Fibroblast of lung (primary cell): ENCODE measurements around the gene TDRD9. TPM values are rescaled to one million over a fixed set of nuclear protein-coding genes. Genes with fewer than 3 reads are reported as not detected.

Experiments
- DNase-seq, 2 donors: peaks; one replicate each; pipeline versions ENCODE4 v3.0.0 to v3.0.0-alpha.2; 2010; ENCODE audit warnings: low read depth in 2 of 2
- H2AFZ ChIP-seq: 2 replicates; pipeline ENCODE4 v1.5.1; 2012; ENCODE audit warnings: low read length, control low read depth, inconsistent platforms
- H3K27ac ChIP-seq: 2 replicates; pipeline ENCODE4 v1.5.1; 2011; ENCODE audit warnings: low read length, control low read depth; ENCODE audit not compliant: insufficient read depth
- H3K27me3 ChIP-seq: 2 replicates; pipeline ENCODE4 v1.5.1; 2011; ENCODE audit warnings: mild to moderate bottlenecking, low read length; ENCODE audit not compliant: control insufficient read depth, insufficient read depth
- H3K36me3 ChIP-seq: 2 replicates; pipeline ENCODE4 v1.5.1; 2011; ENCODE audit warnings: low read length; ENCODE audit not compliant: control insufficient read depth, insufficient read depth
- H3K4me1 ChIP-seq: 2 replicates; pipeline ENCODE4 v1.5.1; 2011; ENCODE audit warnings: low read length; ENCODE audit not compliant: control insufficient read depth, insufficient read depth; ENCODE audit errors: extremely low read depth
- H3K4me2 ChIP-seq: 2 replicates; pipeline ENCODE4 v1.5.1; 2011; ENCODE audit warnings: low read length, control low read depth; ENCODE audit not compliant: insufficient read depth; ENCODE audit errors: extremely low read depth
- H3K4me3 ChIP-seq, 4 experiments: fragments of 200-600 bp in 1 of 4; sonication (generic) in 1 of 4; replicated peaks in 1 of 4; 2 replicates each; pipeline ENCODE4 v1.5.1; 2011 to 2016; ENCODE audit warnings: low read length in 4 of 4, low read depth in 3 of 4, mild to moderate bottlenecking in 3 of 4, control low read depth in 2 of 4, inconsistent platforms in 1 of 4, mixed read lengths in 1 of 4; ENCODE audit not compliant: insufficient read depth in 1 of 4; ENCODE audit errors: control extremely low read depth in 1 of 4
- H3K79me2 ChIP-seq: 2 replicates; pipeline ENCODE4 v1.5.1; 2012; ENCODE audit warnings: mild to moderate bottlenecking, low read length, inconsistent platforms; ENCODE audit not compliant: control insufficient read depth, insufficient read depth
- H3K9ac ChIP-seq: 2 replicates; pipeline ENCODE4 v1.5.1; 2011; ENCODE audit warnings: mild to moderate bottlenecking, low read length, control low read depth; ENCODE audit not compliant: insufficient read depth
- H3K9me3 ChIP-seq: 2 replicates; pipeline ENCODE4 v1.5.1; 2012; ENCODE audit warnings: low read depth, low read length; ENCODE audit not compliant: control insufficient read depth, insufficient read depth
- H4K20me1 ChIP-seq: 2 replicates; pipeline ENCODE4 v1.5.1; 2011; ENCODE audit warnings: low read length; ENCODE audit not compliant: control insufficient read depth, insufficient read depth; ENCODE audit errors: extremely low read depth
- EZH2 ChIP-seq: IDR thresholded peaks from 2 replicates; pipeline ENCODE4 v1.5.1; 2012; ENCODE audit warnings: low read length, control low read depth, mild to moderate bottlenecking; ENCODE audit errors: missing control alignments
- polyA plus RNA-seq, 2 donors: library from polyadenylated mRNA; depleted of rRNA in 1 of 2; stranded (reverse) in 1 of 2; unstranded in 1 of 2; fragments of >200 nt; gene quantifications; 2 replicates each; pipeline ENCODE4 v1.2.1, GENCODE V29; 2011 to 2012; ENCODE audit warnings: missing spikeins in 1 of 2
- total RNA-seq: library from RNA; depleted of rRNA; stranded (reverse); fragments of >200 nt; gene quantifications from 2 replicates; pipeline ENCODE4 v1.2.1, GENCODE V29; 2014
- TF ChIP-seq, protein P1 (sequence below), 2 donors: IDR thresholded peaks in 1 of 2; conservative IDR thresholded peaks in 1 of 2; 1 replicate in 1 of 2; 2 replicates in 1 of 2; pipeline ENCODE4 v1.5.1; 2011 to 2012; ENCODE audit warnings: low read length in 2 of 2, control low read depth in 1 of 2, inconsistent platforms in 1 of 2, low read depth in 1 of 2, mild to moderate bottlenecking in 1 of 2

TDRD9 gene
- total and polyA plus RNA-seq, 2 donors (not counting 1 experiment from before 2014, with no cell fraction given): 0.28 to 0.50 TPM

GRCh38 chr14:103941462-103941861 is 13.2 kb downstream of the TDRD9 start:
- H3K9me3 ChIP-seq: no peaks in the 10 kb centered on the region
- no peaks in the 10 kb centered on the region for H4K20me1 ChIP-seq
- H3K4me1 ChIP-seq: no peaks in the 10 kb centered on the region
- no peak overlapping the region for H3K27ac ChIP-seq
- H3K4me2 ChIP-seq: no peak overlapping the region
- H3K4me3 ChIP-seq: no peak overlapping the region
- H3K36me3 ChIP-seq: no peaks in the 10 kb centered on the region
- no peak overlapping the region for H3K9ac ChIP-seq
- no peak overlapping the region for H2AFZ ChIP-seq
- no peak for DNase-seq
- TF ChIP-seq, protein P1, sequence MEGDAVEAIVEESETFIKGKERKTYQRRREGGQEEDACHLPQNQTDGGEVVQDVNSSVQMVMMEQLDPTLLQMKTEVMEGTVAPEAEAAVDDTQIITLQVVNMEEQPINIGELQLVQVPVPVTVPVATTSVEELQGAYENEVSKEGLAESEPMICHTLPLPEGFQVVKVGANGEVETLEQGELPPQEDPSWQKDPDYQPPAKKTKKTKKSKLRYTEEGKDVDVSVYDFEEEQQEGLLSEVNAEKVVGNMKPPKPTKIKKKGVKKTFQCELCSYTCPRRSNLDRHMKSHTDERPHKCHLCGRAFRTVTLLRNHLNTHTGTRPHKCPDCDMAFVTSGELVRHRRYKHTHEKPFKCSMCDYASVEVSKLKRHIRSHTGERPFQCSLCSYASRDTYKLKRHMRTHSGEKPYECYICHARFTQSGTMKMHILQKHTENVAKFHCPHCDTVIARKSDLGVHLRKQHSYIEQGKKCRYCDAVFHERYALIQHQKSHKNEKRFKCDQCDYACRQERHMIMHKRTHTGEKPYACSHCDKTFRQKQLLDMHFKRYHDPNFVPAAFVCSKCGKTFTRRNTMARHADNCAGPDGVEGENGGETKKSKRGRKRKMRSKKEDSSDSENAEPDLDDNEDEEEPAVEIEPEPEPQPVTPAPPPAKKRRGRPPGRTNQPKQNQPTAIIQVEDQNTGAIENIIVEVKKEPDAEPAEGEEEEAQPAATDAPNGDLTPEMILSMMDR (conservative IDR thresholded peaks at IDR 0.05 in 1 of 2, IDR thresholded peaks at IDR 0.05 in 1 of 2; ENCODE audit: low read depth in 1 of 2, low read length in 2 of 2): no peak
- no peak for TF ChIP-seq EZH2
- H3K27me3 ChIP-seq: peaks cover 10% of the 10 kb centered on the region
- H3K79me2 ChIP-seq: no peaks in the 10 kb centered on the region

- H3K4me2 ChIP-seq: no peak within 1 kb of the TSS
- no peaks in the 10 kb centered on the region for H3K79me2 ChIP-seq
- H3K4me3 ChIP-seq: no peak within 1 kb of the TSS
- H3K27me3 ChIP-seq: peaks cover 10% of the 10 kb centered on the region
- H4K20me1 ChIP-seq: no peaks in the 10 kb centered on the region
- no peaks in the 10 kb centered on the region for H3K4me1 ChIP-seq
- TF ChIP-seq EZH2: peak; percentile 52
- TF ChIP-seq, protein P1 (conservative IDR thresholded peaks at IDR 0.05 in 1 of 2, IDR thresholded peaks at IDR 0.05 in 1 of 2; ENCODE audit: low read depth in 1 of 2, low read length in 2 of 2): no peak
- no peak within 1 kb of the TSS for H3K9ac ChIP-seq
- no peak for DNase-seq
- H2AFZ ChIP-seq: no peak within 1 kb of the TSS
- H3K9me3 ChIP-seq: no peaks in the 10 kb centered on the region
- no peak within 1 kb of the TSS for H3K27ac ChIP-seq
- H3K36me3 ChIP-seq: no peaks in the 10 kb centered on the region
These were observed 13.9 kb downstream of the TDRD9 start, which contains the start of gene RD3L for GRCh38 chr14:103941973-103942736. TSS of gene RD3L (minus strand) at chr14:103942529. CDS start at chr14:103941695, 834 bp downstream.

DNA sequence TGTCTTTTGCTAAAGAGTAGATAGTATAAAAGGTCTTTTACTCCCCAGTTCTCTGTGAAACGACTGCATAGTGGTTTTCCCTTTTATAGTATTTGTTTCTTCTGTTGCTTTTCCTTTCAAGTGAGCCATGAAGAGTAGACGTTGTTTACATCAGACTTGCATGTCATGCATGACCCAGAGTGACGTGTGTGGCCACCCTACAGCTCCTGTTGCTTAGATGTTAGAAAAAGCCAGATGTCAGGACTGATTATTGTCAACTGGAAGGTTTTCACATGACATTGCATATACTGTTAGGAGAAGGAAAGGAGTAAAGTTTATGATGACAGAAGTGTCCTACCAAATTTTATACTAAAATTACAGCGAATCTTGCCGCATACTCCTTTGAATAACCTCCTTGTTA is 15.4 kb downstream of the TDRD9 start:
- Histone ChIP-seq H2AFZ (no peak overlapping the region), H3K4me1 (no peaks in the 10 kb centered on the region), H3K9ac (no peak overlapping the region), H3K27ac (no peak overlapping the region), H3K27me3 (peaks cover 10% of the 10 kb centered on the region), H3K4me3 (no peak overlapping the region), H4K20me1 (no peaks in the 10 kb centered on the region), H3K9me3 (no peaks in the 10 kb centered on the region), H3K4me2 (no peak overlapping the region), H3K36me3 (no peaks in the 10 kb centered on the region), H3K79me2 (no peaks in the 10 kb centered on the region)
- DNase-seq: peak in 1 of 2 donors; percentile 50
- no peak for TF ChIP-seq EZH2
- TF ChIP-seq, protein P1 (conservative IDR thresholded peaks at IDR 0.05 in 1 of 2, IDR thresholded peaks at IDR 0.05 in 1 of 2; ENCODE audit: low read depth in 1 of 2, low read length in 2 of 2): no peak
